HepG2 (cell line): ENCODE data around the gene EGFR. TPM values are rescaled to one million over a fixed set of nuclear protein-coding genes. Genes with fewer than 3 reads are reported as not detected.

ENCODE experiments used
- AHR ChIP-seq: IDR thresholded peaks from 2 replicates; pipeline ENCODE4 v1.6.1; 2018; ENCODE audit warnings: missing genetic modification reagents, missing compliant biosample characterization
- BCL6 ChIP-seq: IDR thresholded peaks from 2 replicates; pipeline ENCODE4 v1.6.1; 2016; ENCODE audit warnings: missing genetic modification reagents, missing compliant biosample characterization
- DPF2 ChIP-seq: sonication (generic); formaldehyde crosslinking; IDR thresholded peaks from 2 replicates; pipeline ENCODE4 v1.4.0; 2020; ENCODE audit warnings: mild to moderate bottlenecking, low read depth, missing genetic modification reagents, borderline replicate concordance
- HNF1B ChIP-seq: sonication (generic); formaldehyde crosslinking; IDR thresholded peaks from 2 replicates; pipeline ENCODE4 v1.5.1; 2020; ENCODE audit warnings: mild to moderate bottlenecking, moderate library complexity, missing genetic modification reagents
- KLF6 ChIP-seq: IDR thresholded peaks from 2 replicates; pipeline ENCODE4 v1.8.0; 2016; ENCODE audit warnings: missing biosample characterization, missing genetic modification reagents
- MNT ChIP-seq: fragments of 450-650 bp; IDR thresholded peaks from 2 replicates; pipeline ENCODE4 v1.6.1; 2016
- NCOA2 ChIP-seq: sonication (generic); formaldehyde crosslinking; IDR thresholded peaks from 2 replicates; pipeline ENCODE4 v1.8.0; 2022; ENCODE audit warnings: inconsistent platforms
- POGK ChIP-seq: sonication (generic); formaldehyde crosslinking; conservative IDR thresholded peaks from 2 replicates; pipeline ENCODE4 v1.8.0; 2022; ENCODE audit warnings: mild to moderate bottlenecking, moderate library complexity, missing genetic modification reagents
- POLR2G ChIP-seq: fragments of 200-400 bp; formaldehyde crosslinking; IDR thresholded peaks from 2 replicates; pipeline ENCODE4 v1.6.1; 2018; ENCODE audit warnings: mild to moderate bottlenecking, low read depth, low read length, moderate library complexity
- PRMT3 ChIP-seq: sonication (generic); formaldehyde crosslinking; IDR thresholded peaks from 2 replicates; pipeline ENCODE4 v1.8.1; 2022; ENCODE audit warnings: low read depth, mild to moderate bottlenecking, moderate library complexity, missing genetic modification reagents, borderline replicate concordance
- RARA ChIP-seq: IDR thresholded peaks from 2 replicates; pipeline ENCODE4 v1.6.1; 2016; ENCODE audit warnings: missing genetic modification reagents, missing compliant biosample characterization
- RCOR2 ChIP-seq: IDR thresholded peaks from 2 replicates; pipeline ENCODE4 v1.6.1; 2016; ENCODE audit warnings: missing biosample characterization, missing genetic modification reagents
- RELA ChIP-seq: sonication (generic); formaldehyde crosslinking; IDR thresholded peaks from 2 replicates; pipeline ENCODE4 v1.4.0; 2020; ENCODE audit warnings: missing genetic modification reagents
- SNAI1 ChIP-seq: sonication (generic); formaldehyde crosslinking; IDR thresholded peaks from 2 replicates; pipeline ENCODE4 v1.5.0; 2020; ENCODE audit warnings: mild to moderate bottlenecking, missing genetic modification reagents, borderline replicate concordance
- SRY ChIP-seq: sonication (generic); formaldehyde crosslinking; IDR thresholded peaks from 2 replicates; pipeline ENCODE4 v1.8.0; 2022; ENCODE audit warnings: mild to moderate bottlenecking, missing genetic modification reagents
- TOE1 ChIP-seq: sonication (generic); formaldehyde crosslinking; IDR thresholded peaks from 2 replicates; pipeline ENCODE4 v1.4.0; 2020; ENCODE audit warnings: mild to moderate bottlenecking, missing genetic modification reagents
- WIZ ChIP-seq: sonication (generic); formaldehyde crosslinking; IDR thresholded peaks from 2 replicates; pipeline ENCODE4 v1.5.1; 2020; ENCODE audit warnings: mild to moderate bottlenecking, missing genetic modification reagents
- XBP1 ChIP-seq: sonication (generic); formaldehyde crosslinking; IDR thresholded peaks from 2 replicates; pipeline ENCODE4 v1.5.0; 2020; ENCODE audit warnings: missing genetic modification reagents
- ZBTB42 ChIP-seq: sonication (generic); formaldehyde crosslinking; IDR thresholded peaks from 2 replicates; pipeline ENCODE4 v1.5.0; 2020; ENCODE audit warnings: mild to moderate bottlenecking, missing genetic modification reagents
- ZFP1 ChIP-seq: IDR thresholded peaks from 2 replicates; pipeline ENCODE4 v1.6.1; 2016
- ZNF546 ChIP-seq: sonication (generic); formaldehyde crosslinking; conservative IDR thresholded peaks from 2 replicates; pipeline ENCODE4 v1.8.1; 2023; ENCODE audit warnings: mild to moderate bottlenecking, missing genetic modification reagents
- polyA plus RNA-seq, 8 experiments: library from polyadenylated mRNA; depleted of rRNA in 3 of 8; stranded (reverse) in 7 of 8; unstranded in 1 of 8; fragments of >200 nt; fragmentation: Illumina TruSeq in 4 of 8; extraction: Trizol in 4 of 8; gene quantifications; 2 replicates each; pipeline versions ENCODE4 v1.2.1 to v1.2.3, GENCODE V29; 2011 to 2016; ENCODE audit warnings: low read depth in 4 of 8, missing spikeins in 1 of 8, mixed read lengths in 1 of 8; ENCODE audit not compliant: insufficient read depth in 1 of 8
- total RNA-seq, 5 experiments: library from RNA; depleted of rRNA; stranded (reverse); fragments of >200 nt; fragmentation: Illumina TruSeq; extraction: Trizol; gene quantifications; 2 replicates each; pipeline ENCODE4 v1.2.3, GENCODE V29; 2016; ENCODE audit warnings: low read depth in 1 of 5
- TF ChIP-seq, protein P1 (sequence below): sonication (generic); formaldehyde crosslinking; IDR thresholded peaks from 2 replicates; pipeline ENCODE4 v1.4.0; 2020; ENCODE audit warnings: missing genetic modification reagents

EGFR gene
- total and polyA plus RNA-seq, 2 of the 13 experiments (the other 11 are each of a cell fraction or from before 2014, with no cell fraction given), result 7.0 to 10.0 TPM

- TF ChIP-seq DPF2 (peak; percentile 61; the same call in 1 of the 2 replicates), RARA (CRISPR knock-in tag) (peak; percentile 43), ZNF546 (no peak), PRMT3 (CRISPR knock-in tag) (0 out of 2 replicates have a peak, but pooled peaks have one; percentile 67), SRY (peak; percentile 60; the same call in 1 of the 2 replicates), BCL6 (CRISPR knock-in tag) (peak; percentile 28), RELA (CRISPR knock-in tag) (0 out of 2 replicates have a peak, but pooled peaks have one; percentile 85), MNT (peak; percentile 35; the same call in 1 of the 2 replicates), TOE1 (0 out of 2 replicates have a peak, but pooled peaks have one; percentile 51), XBP1 (CRISPR knock-in tag) (no peak), WIZ (no peak), SNAI1 (0 out of 2 replicates have a peak, but pooled peaks have one; percentile 39), KLF6 (CRISPR knock-in tag) (peak; percentile 63; the same call in 1 of the 2 replicates), POGK (0 out of 2 replicates have a peak, but pooled peaks have one; percentile 41), RCOR2 (no peak; the same call in 1 of the 2 replicates), HNF1B (CRISPR knock-in tag) (peak; percentile 56; the same call in 1 of the 2 replicates), AHR (CRISPR knock-in tag) (no peak), ZFP1 (CRISPR knock-in tag) (no peak), POLR2G (peak; percentile 87), ZBTB42 (CRISPR knock-in tag) (no peak), NCOA2 (CRISPR knock-in tag) (peak; percentile 51; the same call in 1 of the 2 replicates)
- TF ChIP-seq, protein P1, sequence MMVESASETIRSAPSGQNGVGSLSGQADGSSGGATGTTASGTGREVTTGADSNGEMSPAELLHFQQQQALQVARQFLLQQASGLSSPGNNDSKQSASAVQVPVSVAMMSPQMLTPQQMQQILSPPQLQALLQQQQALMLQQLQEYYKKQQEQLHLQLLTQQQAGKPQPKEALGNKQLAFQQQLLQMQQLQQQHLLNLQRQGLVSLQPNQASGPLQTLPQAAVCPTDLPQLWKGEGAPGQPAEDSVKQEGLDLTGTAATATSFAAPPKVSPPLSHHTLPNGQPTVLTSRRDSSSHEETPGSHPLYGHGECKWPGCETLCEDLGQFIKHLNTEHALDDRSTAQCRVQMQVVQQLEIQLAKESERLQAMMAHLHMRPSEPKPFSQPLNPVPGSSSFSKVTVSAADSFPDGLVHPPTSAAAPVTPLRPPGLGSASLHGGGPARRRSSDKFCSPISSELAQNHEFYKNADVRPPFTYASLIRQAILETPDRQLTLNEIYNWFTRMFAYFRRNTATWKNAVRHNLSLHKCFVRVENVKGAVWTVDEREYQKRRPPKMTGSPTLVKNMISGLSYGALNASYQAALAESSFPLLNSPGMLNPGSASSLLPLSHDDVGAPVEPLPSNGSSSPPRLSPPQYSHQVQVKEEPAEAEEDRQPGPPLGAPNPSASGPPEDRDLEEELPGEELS (CRISPR knock-in tag), result peak; percentile 81
These were observed 169.8 kb downstream of the EGFR start (continued) for GRCh38 chr7:55188590-55189138.
